DOHH2 (cell line): ENCODE measurements around the gene IGFL2.

Experiments used
- EZH2phosphoT487 ChIP-seq: fragments of 200-600 bp; sonication (generic); IDR thresholded peaks from 2 replicates; pipeline ENCODE4 v1.6.1; 2017; ENCODE audit warnings: borderline replicate concordance, mild to moderate bottlenecking, antibody characterized with exemption, low read length, moderate library complexity, mixed read lengths
- TF ChIP-seq, protein P1 (sequence below): fragments of 200-600 bp; sonication (generic); IDR thresholded peaks from one replicate; pipeline ENCODE4 v1.5.1; 2014; ENCODE audit warnings: antibody characterized with exemption, mild to moderate bottlenecking, low read depth, low read length; ENCODE audit not compliant: poor library complexity, severe bottlenecking

DNA sequence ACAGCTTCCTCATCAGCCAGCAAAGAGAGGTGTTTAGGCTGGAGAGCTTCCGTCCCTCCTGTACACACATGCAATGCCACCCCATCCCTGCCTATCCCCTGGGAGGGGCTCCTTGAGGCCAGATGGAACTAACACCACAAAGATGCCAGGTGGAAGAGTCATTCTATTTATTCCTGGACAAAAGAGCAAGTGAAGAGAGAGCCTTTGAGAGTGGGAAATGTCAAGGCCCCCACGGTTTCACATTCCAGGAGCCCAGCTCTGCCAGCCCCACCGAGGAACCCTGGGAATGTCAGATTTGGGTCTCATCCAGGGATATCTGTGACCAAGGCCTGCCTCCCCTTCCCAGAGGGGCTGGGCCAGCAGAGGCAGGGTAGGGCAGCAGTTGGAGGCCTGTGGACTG, 50.7 kb downstream of the IGFL2 start:
- TF ChIP-seq, protein P1, sequence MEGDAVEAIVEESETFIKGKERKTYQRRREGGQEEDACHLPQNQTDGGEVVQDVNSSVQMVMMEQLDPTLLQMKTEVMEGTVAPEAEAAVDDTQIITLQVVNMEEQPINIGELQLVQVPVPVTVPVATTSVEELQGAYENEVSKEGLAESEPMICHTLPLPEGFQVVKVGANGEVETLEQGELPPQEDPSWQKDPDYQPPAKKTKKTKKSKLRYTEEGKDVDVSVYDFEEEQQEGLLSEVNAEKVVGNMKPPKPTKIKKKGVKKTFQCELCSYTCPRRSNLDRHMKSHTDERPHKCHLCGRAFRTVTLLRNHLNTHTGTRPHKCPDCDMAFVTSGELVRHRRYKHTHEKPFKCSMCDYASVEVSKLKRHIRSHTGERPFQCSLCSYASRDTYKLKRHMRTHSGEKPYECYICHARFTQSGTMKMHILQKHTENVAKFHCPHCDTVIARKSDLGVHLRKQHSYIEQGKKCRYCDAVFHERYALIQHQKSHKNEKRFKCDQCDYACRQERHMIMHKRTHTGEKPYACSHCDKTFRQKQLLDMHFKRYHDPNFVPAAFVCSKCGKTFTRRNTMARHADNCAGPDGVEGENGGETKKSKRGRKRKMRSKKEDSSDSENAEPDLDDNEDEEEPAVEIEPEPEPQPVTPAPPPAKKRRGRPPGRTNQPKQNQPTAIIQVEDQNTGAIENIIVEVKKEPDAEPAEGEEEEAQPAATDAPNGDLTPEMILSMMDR, result no peak
- no peak for TF ChIP-seq EZH2phosphoT487
